B cell (primary cell): ENCODE measurements around the gene PLVAP. TPM values are rescaled to one million over a fixed set of nuclear protein-coding genes. Genes with fewer than 3 reads are reported as not detected.

Experiments used
- ATAC-seq: fragments of 200-7000 bp; cut with Tn5 transposase; one replicate; pipeline ENCODE4 v1.10.0; 2021; ENCODE audit warnings: low read depth, mild to moderate bottlenecking, moderate number of reproducible peaks, moderate library complexity
- CTCF ChIA-PET: fragments of 350-600 bp; sonication (Branson Sonifier 250); formaldehyde crosslinking; loops from one replicate; lab custom pipeline; 2021; ENCODE audit warnings: antibody characterized with exemption, inconsistent platforms; lab: Charles Lee
- POLR2A ChIA-PET: fragments of 350-600 bp; sonication (Branson Sonifier 250); formaldehyde crosslinking; loops from one replicate; lab custom pipeline; 2021; ENCODE audit warnings: antibody characterized with exemption; lab: Charles Lee
- DNase-seq: peaks from one replicate; pipeline ENCODE4 v3.0.0; 2013
- H2AFZ ChIP-seq: 2 replicates; pipeline ENCODE4 v1.6.1; 2012; ENCODE audit warnings: mild to moderate bottlenecking, low read depth, low read length; ENCODE audit not compliant: insufficient read depth, poor library complexity, severe bottlenecking
- H3K27ac ChIP-seq, 2 donors: 1 replicate in 1 of 2; 2 replicates in 1 of 2; pipeline ENCODE4 v1.5.1; 2012 to 2013; ENCODE audit warnings: low read length in 2 of 2, mild to moderate bottlenecking in 2 of 2, moderate library complexity in 1 of 2
- H3K27me3 ChIP-seq, 4 experiments: fragments of 200-600 bp in 1 of 4; sonication (generic) in 1 of 4; replicated peaks in 1 of 4; 1 replicate in 2 of 4; 2 replicates in 2 of 4; pipeline versions ENCODE4 v1.6.1 to v1.7.0; 2013 to 2016; ENCODE audit warnings: low read length in 3 of 4, mild to moderate bottlenecking in 2 of 4, mixed read lengths in 1 of 4, moderate library complexity in 1 of 4; ENCODE audit not compliant: insufficient read depth in 4 of 4, control insufficient read depth in 3 of 4; ENCODE audit errors: control extremely low read depth in 1 of 4
- H3K36me3 ChIP-seq, 2 experiments: replicated peaks in 1 of 2; 1 replicate in 1 of 2; 2 replicates in 1 of 2; pipeline versions ENCODE4 v1.6.1 to v1.7.1; 2013; ENCODE audit warnings: low read length in 1 of 2; ENCODE audit not compliant: insufficient read depth in 2 of 2, control insufficient read depth in 1 of 2; ENCODE audit errors: control extremely low read depth in 1 of 2, extremely low read depth in 1 of 2
- H3K4me1 ChIP-seq, 2 donors: fragments of 200-600 bp in 1 of 2; sonication (generic) in 1 of 2; 1 replicate in 1 of 2; 2 replicates in 1 of 2; pipeline versions ENCODE4 v1.5.1 to v1.6.1; 2013 to 2017; ENCODE audit warnings: low read length in 2 of 2; ENCODE audit not compliant: control insufficient read depth in 2 of 2, insufficient read depth in 2 of 2
- H3K4me2 ChIP-seq: replicated peaks from 2 replicates; pipeline ENCODE3; 2012; ENCODE audit warnings: mild to moderate bottlenecking, low read depth, low read length; ENCODE audit not compliant: poor library complexity, severe bottlenecking
- H3K4me3 ChIP-seq, 5 experiments: fragments of 200-600 bp in 1 of 5; sonication (generic) in 1 of 5; 1 replicate in 3 of 5; 2 replicates in 2 of 5; pipeline versions ENCODE4 v1.5.1 to v1.7.0; 2011 to 2016; ENCODE audit warnings: low read length in 4 of 5, mild to moderate bottlenecking in 4 of 5, low read depth in 2 of 5, control low read depth in 1 of 5, moderate library complexity in 1 of 5; ENCODE audit not compliant: insufficient read depth in 1 of 5; ENCODE audit errors: control extremely low read depth in 1 of 5, extremely low read depth in 1 of 5
- H3K79me2 ChIP-seq: fragments of 200-600 bp; sonication (generic); one replicate; pipeline ENCODE4 v1.6.0; 2016; ENCODE audit warnings: low read length; ENCODE audit not compliant: control insufficient read depth, insufficient read depth
- H3K9ac ChIP-seq: fragments of 200-600 bp; sonication (generic); 2 replicates; pipeline ENCODE4 v1.6.1; 2017; ENCODE audit warnings: mild to moderate bottlenecking, low read length, moderate library complexity
- H3K9me3 ChIP-seq, 3 donors: one replicate each; pipeline versions ENCODE4 v1.6.1 to v1.7.1; 2013; ENCODE audit warnings: low read length in 2 of 3; ENCODE audit not compliant: control insufficient read depth in 2 of 3, insufficient read depth in 1 of 3; ENCODE audit errors: control extremely low read depth in 1 of 3
- H4K20me1 ChIP-seq: 2 replicates; pipeline ENCODE4 v1.6.0; 2012; ENCODE audit warnings: mild to moderate bottlenecking, low read length; ENCODE audit not compliant: insufficient read depth, control insufficient read depth, poor library complexity, severe bottlenecking
- H3K27ac Mint-ChIP-seq: one replicate; pipeline ENCODE4 v1.8.0; 2021; ENCODE audit warnings: mixed read lengths
- H3K27me3 Mint-ChIP-seq: one replicate; pipeline ENCODE4 v1.8.0; 2021; ENCODE audit warnings: mixed read lengths
- H3K4me1 Mint-ChIP-seq: one replicate; pipeline ENCODE4 v1.8.0; 2021; ENCODE audit warnings: mixed read lengths
- H3K4me3 Mint-ChIP-seq: one replicate; pipeline ENCODE4 v1.8.0; 2021; ENCODE audit warnings: mixed read lengths
- H3K9me3 Mint-ChIP-seq: one replicate; pipeline ENCODE4 v1.8.0; 2022; ENCODE audit warnings: mixed read lengths; ENCODE audit not compliant: insufficient read depth
- CTCF ChIP-seq: fragments of 200-600 bp; IDR thresholded peaks from one replicate; pipeline ENCODE4 v1.8.0; 2022; ENCODE audit warnings: antibody characterized with exemption, mild to moderate bottlenecking
- EZH2 ChIP-seq: IDR thresholded peaks from 2 replicates; pipeline ENCODE4 v1.6.1; 2012; ENCODE audit warnings: borderline replicate concordance, low read depth, mild to moderate bottlenecking, moderate library complexity, low read length; ENCODE audit not compliant: insufficient read depth, poor library complexity, severe bottlenecking
- WGBS: methylation state at CpG from one replicate; pipeline ENCODE4 v1.1.5; 2013; ENCODE audit warnings: missing lambda C conversion rate; ENCODE audit not compliant: insufficient coverage; 5-methylcytosine and 5-hydroxymethylcytosine counted together
- intact Hi-C: fragments of 100-400 bp; cut with micrococcal nuclease; formaldehyde crosslinking; loops from one replicate; pipeline ENCODE4 v1.10.0; 2022
- polyA plus RNA-seq: library from polyadenylated mRNA; depleted of rRNA; stranded (reverse); fragments of >200 nt; gene quantifications from 2 replicates; pipeline ENCODE4 v1.2.3, GENCODE V29; 2012
- total RNA-seq, 2 donors: library from RNA; stranded (reverse); fragments of 120-200 nt in 1 of 2; gene quantifications; 1 replicate in 1 of 2; 2 replicates in 1 of 2; pipeline versions ENCODE4 v1.2.3 to v1.2.4, GENCODE V29; 2013 to 2022

The PLVAP gene
- total and polyA plus RNA-seq, 2 donors (not counting 1 experiment from before 2014, with no cell fraction given) = 0.06 TPM; not detected in 1

GRCh38 chr19:17418710-17419109 is 41.6 kb upstream of the PLVAP start:
- peaks cover 15% of the 10 kb centered on the region for H3K4me1 Mint-ChIP-seq
- DNase-seq (no peak), ATAC-seq (no peak)
- Histone ChIP-seq H3K9me3 (no peaks in the 10 kb centered on the region), H3K36me3 (peaks cover 0 to 9% of the 10 kb centered on the region in 2 experiments), H3K4me3 (no peak overlapping the region), H3K27ac (no peak overlapping the region), H3K79me2 (peaks cover 6% of the 10 kb centered on the region), H3K4me1 (peaks cover 12 to 16% of the 10 kb centered on the region in 2 donors), H3K4me2 (peak overlapping the region; percentile 98), H3K9ac (no peak overlapping the region), H3K27me3 (no peaks in the 10 kb centered on the region), H2AFZ (no peak overlapping the region), H4K20me1 (no peaks in the 10 kb centered on the region)
- no peaks in the 10 kb centered on the region for H3K27me3 Mint-ChIP-seq
- POLR2A ChIA-PET = interaction anchor here (0.7 to 1.9 kb wide), 4 partner anchors 12 to 83 kb away, joined by 3 to 10 read pairs (median 4); partner anchors contain the start of gene ANO8
- TF ChIP-seq EZH2 (no peak), CTCF (no peak)
- intact Hi-C loops = loop anchor here (1.0 kb wide), 7 partner anchors 13 to 192 kb away; partner anchors contain the start of genes BST2, DDA1, GTPBP3 and MRPL34
- H3K9me3 Mint-ChIP-seq = no peaks in the 10 kb centered on the region
- H3K4me3 Mint-ChIP-seq = peak overlapping the region; percentile 96
- CTCF ChIA-PET = interaction anchor here (1.0 to 1.8 kb wide), 3 partner anchors 13 to 36 kb away, joined by 3 to 8 read pairs (median 3); partner anchors contain the start of gene BST2
- WGBS = no CpG with 5 or more reads among the region's 3 CpGs
- no peak overlapping the region for H3K27ac Mint-ChIP-seq

- H3K4me3 Mint-ChIP-seq = no peak overlapping the region
- Histone ChIP-seq H3K9me3 (no peaks in the 10 kb centered on the region), H3K9ac (no peak overlapping the region), H3K79me2 (peaks cover 13% of the 10 kb centered on the region), H3K27me3 (no peaks in the 10 kb centered on the region), H3K27ac (no peak overlapping the region), H2AFZ (no peak overlapping the region), H3K4me2 (no peak overlapping the region), H3K36me3 (peaks cover 0 to 22% of the 10 kb centered on the region in 2 experiments), H3K4me3 (no peak overlapping the region), H3K4me1 (peaks cover 5 to 8% of the 10 kb centered on the region in 2 donors), H4K20me1 (no peaks in the 10 kb centered on the region)
- no peaks in the 10 kb centered on the region for H3K27me3 Mint-ChIP-seq
- WGBS = 98% methylated on average over 4 of the region's 6 CpGs
- DNase-seq = no peak
- H3K27ac Mint-ChIP-seq = no peak overlapping the region
- intact Hi-C loops = no loop called here
- ChIA-PET CTCF (interaction anchor here (1.0 kb wide), 1 partner anchor 12 kb away, joined by 4 read pairs; no protein-coding TSS in a partner anchor), POLR2A (no interaction called here)
- TF ChIP-seq EZH2 = no peak
- no peak for TF ChIP-seq CTCF
- no peak for ATAC-seq
- no peaks in the 10 kb centered on the region for H3K9me3 Mint-ChIP-seq
- H3K4me1 Mint-ChIP-seq = peaks cover 11% of the 10 kb centered on the region
Measured at GRCh38 chr19:17415121-17415520, 38.0 kb upstream of the PLVAP start.
